Measurements from ENCODE around the gene WDFY3.

The WDFY3 gene

GRCh38 chr4:84966382-84967242, at the start of gene WDFY3:
Gene WDFY3 (minus strand): TSS chr4:84966690. CDS start chr4:84860591, 106,099 bp downstream.
- peak; percentile 72 for DNase-seq

- DNase-seq, result no peak
These were observed 39.4 kb upstream of the WDFY3 start for GRCh38 chr4:85005865-85006377.

- DNase-seq, result no peak
These were observed 33.9 kb upstream of the WDFY3 start for GRCh38 chr4:85000343-85000742.

- DNase-seq, result no peak
These were observed 28.9 kb upstream of the WDFY3 start for GRCh38 chr4:84995386-84995785.

- no peak for DNase-seq
These were observed 27.8 kb upstream of the WDFY3 start for GRCh38 chr4:84994280-84994679.

GRCh38 chr4:84985952-84986351, 19.5 kb upstream of the WDFY3 start:
- no peak for DNase-seq

GRCh38 chr4:84977396-84977795, 10.9 kb upstream of the WDFY3 start:
- no peak for DNase-seq

GRCh38 chr4:84973856-84974255, 7.4 kb upstream of the WDFY3 start:
- DNase-seq, result no peak

GRCh38 chr4:84971319-84971932, 4.9 kb upstream of the WDFY3 start:
- peak; percentile 9 for DNase-seq

- DNase-seq, result no peak
These were observed 2.4 kb upstream of the WDFY3 start for GRCh38 chr4:84968925-84969324.

- no peak for DNase-seq
These were observed 777 bp upstream of the WDFY3 start for GRCh38 chr4:84967243-84967690.

GRCh38 chr4:84965553-84966381, 723 bp downstream of the WDFY3 start:
- no peak for DNase-seq

- DNase-seq, result no peak
These were observed 1.4 kb downstream of the WDFY3 start for GRCh38 chr4:84964995-84965552.

GRCh38 chr4:84962102-84962501, 4.4 kb downstream of the WDFY3 start:
- DNase-seq, result no peak

GRCh38 chr4:84958434-84958833, 8.1 kb downstream of the WDFY3 start:
- no peak for DNase-seq

- DNase-seq, result no peak
These were observed 8.7 kb downstream of the WDFY3 start for GRCh38 chr4:84957514-84958420.

- no peak for DNase-seq
These were observed 10.5 kb downstream of the WDFY3 start for GRCh38 chr4:84956014-84956413.

- DNase-seq, result no peak
These were observed 11.4 kb downstream of the WDFY3 start for GRCh38 chr4:84954982-84955567.

GRCh38 chr4:84952776-84953175, 13.7 kb downstream of the WDFY3 start:
- DNase-seq, result no peak

GRCh38 chr4:84952004-84952403, 14.5 kb downstream of the WDFY3 start:
- DNase-seq, result no peak

- no peak for DNase-seq
These were observed 18.4 kb downstream of the WDFY3 start for GRCh38 chr4:84948056-84948455.

Measured in SHP77 treated with DMSO at 0.1 percent for 48 hours (cell line).